HG02870 (cell line): ENCODE measurements around the gene HOMER1.
"Not testable (repeated sequence)": the region's sequence is repeated elsewhere in the genome, so short reads cannot be mapped to it uniquely, and the experiment has no call there.

Experiments
- ATAC-seq: cut with Tn5 transposase; IDR thresholded peaks from one replicate; pipeline ENCODE4 v1.9.1; 2021; ENCODE audit warnings: mild to moderate bottlenecking, moderate library complexity; ENCODE audit not compliant: unreplicated experiment

HOMER1 gene

DNA sequence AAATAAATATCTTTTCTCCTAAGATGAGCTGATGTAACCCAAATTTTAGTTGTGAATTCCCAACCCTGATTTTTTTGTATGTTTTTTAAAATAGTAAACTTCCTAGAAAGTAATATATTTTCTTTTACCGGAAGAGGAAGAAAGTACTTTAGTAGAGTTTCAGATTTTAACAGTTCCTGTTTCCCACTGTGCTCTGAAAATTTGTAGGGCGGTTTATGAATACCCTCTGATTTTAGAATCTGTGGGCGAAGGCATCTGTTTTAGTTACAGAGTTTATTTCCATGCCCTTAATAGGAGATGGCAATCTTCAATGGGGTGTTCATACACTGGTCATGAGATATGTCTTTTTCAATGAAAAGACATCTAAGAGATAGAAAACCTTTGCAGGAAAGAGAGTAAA lies 3.7 kb upstream of the HOMER1 start:
- ATAC-seq, result no peak

DNA sequence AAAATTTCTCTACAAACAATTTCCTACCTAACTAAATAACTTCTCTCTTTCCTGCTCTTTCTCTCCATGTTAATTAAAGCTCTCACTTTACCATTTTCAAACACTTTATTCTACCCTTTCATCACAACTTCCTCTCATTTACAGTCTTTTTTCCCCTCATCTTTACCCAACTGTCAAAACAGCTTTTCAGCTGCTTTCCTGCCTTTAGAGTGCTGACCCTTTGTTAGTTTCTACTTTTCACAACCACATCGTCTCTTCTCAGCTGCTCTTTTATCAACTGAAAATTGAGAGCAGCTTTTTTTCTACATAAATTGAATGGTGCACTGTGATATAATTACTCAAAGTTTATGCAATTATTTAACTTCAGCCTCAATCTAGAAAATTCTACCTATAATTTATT lies 3.1 kb upstream of the HOMER1 start:
- ATAC-seq, result no peak

DNA sequence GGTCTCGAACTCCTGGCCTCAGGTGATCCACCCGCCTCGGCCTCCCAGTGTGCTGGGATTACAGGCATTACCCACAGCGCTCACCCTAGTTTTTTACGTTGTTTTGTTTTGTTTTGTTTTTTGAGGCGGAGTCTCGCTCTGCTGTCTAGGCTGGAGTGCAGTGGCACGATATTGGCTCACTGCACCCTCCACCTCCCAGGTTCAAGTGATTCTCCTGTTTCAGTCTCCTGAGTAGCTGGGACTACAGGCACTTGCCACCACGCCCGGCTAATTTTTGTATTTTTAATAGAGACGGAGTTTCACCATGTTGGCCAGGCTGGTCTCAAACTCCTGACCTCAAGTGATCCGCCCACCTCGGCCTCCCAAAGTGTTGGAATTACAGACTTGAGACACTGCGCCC lies 2.4 kb upstream of the HOMER1 start:
- not testable (repeated sequence) for ATAC-seq

DNA sequence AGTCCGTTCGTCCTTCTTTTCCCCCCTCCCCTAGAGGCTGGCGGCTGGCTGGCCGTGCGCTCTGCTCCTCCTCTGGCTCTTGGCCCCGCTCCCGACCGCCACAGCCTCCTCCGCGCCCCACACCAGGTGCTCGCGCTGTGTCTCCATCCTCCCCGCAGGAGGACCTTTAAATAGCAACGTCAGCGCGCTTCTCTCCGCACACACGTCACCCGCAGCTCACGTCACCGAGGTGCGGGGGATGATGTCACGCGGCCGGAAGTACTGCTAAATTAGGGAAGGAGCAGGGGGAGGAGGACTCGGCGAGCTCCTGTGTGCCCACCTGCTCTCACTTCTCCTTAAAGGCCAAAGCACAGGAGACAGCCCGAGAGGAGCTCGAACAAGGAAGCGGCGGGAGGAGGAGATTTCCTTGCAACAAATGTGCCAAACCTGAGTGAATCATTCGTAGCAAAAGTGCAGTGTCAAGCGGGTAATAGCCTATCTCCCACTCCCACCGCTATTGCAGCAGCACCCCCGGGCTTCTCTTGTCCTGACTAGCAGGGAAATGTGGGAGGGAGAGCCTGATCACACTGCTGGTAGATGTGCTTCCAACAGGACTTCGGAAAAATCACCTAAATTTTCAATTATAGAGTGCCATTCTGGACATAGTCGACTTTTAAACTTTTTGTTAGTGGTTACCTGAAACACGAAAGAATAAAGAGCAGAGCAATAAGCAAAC lies 614 bp upstream of the HOMER1 start:
- ATAC-seq, result peak; percentile 86

DNA sequence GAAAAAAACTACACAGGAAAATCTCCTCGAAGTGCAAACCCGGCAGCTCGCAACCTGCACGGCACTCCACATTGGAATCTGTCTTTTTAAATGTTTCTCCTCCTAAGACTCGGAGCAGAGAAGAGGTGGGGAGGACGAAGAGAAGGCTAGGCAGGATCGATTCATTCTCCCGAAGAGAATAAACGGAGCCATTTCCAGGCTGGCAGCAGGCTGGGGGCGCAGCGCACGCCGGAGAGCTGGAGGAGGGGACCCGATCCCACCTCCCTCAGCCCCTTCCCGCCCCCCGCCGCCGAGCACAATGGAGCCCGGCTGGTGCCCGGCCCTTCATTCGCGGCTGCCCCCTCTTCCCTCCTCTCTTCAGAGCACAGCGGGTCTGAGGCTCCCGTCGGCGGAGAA lies 628 bp downstream of the HOMER1 start:
- no peak for ATAC-seq

DNA sequence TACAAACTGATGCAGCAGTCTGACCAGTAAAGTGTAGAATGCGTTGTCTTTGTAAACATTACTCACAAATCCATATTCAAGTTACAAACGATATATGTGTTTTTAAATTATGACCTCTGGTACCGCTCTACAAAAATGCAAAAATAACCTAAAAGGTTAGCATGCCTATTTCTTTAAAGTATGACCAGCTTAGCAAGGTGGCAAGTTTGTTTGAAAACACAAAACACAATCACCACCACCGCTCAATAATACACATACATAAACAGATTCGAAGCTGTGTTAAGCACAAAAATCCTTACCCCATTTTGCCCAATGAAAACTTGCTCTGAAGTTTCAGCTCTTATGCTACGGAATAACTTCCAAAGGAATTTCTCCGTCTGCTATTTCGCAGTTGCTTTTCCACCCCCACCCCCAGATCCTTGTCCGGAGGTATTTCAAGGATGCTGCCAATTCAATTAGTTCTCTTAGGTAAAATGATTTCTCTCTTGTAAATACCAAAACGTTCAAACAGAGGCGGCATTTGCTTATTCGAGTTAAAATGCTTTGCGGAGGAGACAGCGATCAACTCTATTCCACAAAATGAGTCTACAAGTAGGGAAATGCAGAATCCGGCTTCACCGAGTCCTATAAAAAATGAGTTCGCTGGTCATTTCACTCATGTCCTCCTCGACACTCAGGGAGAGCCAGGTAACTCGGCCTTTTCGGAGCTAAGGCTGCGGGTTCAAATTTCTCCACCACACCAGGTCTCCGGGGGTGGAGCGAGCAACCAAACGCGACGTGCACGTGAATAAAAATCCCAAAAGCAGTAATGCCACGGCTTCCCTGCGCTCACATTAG lies 1.2 kb downstream of the HOMER1 start:
- ATAC-seq, result no peak

DNA sequence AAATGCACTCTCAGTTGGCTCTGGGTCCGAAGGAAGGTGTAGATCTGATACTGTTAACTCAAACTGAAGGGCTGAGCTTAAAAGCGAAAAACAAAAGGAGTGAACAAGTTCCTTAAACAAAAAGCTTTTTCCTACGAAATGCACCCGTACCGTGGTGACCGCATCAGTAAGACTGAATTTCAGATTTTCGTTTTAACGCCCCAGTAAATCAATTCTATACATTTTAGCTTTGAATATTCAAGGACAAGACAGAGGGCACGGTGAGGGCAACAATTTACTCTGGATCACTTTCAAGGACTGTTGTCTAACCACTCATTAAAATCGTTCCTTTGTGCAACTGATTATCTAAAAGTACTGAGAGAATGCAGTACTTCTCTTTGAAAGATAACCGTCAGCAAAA lies 1.9 kb downstream of the HOMER1 start:
- ATAC-seq, result no peak

DNA sequence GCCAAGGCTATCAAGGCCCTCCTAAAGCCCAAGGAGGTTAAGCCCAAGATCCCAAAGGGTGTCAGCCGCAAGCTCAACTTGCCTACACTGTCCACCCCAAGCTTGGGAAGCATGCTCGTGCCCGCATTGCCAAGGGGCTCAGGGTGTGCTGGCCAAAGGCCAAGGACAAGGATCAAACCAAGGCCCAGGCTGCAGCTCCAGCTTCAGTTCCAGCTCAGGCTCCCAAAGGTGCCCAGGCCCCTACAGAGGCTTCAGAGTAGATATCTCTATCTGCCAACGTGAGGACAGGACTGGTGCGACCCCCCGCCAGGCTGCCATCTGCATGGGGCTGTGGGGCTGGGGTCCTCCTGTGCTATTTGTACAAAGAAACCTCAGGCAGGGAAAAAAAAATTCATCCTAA lies 3.3 kb downstream of the HOMER1 start:
- ATAC-seq, result no peak

DNA sequence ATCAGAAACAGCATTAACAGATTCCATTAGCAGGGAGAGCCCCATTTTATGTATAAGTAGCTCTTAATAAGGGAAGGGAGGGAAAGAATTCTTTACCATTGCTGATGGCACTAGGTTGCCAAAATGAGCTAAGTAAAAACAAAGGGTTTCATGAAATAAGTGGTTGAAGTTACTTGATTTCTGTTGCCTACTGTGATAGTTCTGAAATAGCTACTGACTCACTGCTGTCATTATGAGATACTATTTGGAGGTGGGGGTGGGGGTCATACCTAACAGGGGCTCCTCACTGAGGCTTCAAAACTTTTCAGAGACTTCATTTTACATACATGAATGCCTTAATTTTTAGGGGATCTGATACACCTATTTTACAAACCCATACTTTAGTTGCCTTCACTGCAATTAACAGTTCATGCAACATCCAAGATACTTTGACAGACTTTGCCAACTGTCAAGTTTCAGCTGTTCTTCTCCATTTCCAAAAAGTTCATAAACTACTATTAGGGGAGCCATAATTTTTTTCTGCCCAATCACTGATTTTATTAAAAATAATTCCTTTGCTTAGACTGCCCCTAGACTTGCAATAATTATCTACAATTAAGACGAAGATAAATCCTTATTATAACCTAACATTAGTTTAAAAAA lies 4.6 kb downstream of the HOMER1 start:
- no peak for ATAC-seq

DNA sequence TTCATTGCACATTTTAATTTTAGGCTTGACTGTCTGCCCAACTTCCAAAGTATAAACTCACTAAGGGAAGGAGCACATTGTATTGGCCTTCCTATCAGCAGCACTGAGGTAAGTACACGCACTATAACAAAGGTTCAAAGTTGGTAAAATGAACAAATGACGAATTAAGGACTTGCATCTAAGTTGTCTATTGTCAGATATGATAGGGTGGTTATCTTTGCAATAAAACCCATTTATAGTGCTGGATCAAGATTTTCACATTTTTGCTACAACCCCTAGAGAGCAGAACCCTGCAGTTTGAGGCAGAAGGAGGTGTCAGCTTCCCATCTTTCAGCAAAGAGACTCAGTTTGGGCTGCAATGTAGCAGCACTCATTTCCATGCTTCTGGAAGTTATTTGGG lies 5.1 kb downstream of the HOMER1 start:
- ATAC-seq, result no peak

DNA sequence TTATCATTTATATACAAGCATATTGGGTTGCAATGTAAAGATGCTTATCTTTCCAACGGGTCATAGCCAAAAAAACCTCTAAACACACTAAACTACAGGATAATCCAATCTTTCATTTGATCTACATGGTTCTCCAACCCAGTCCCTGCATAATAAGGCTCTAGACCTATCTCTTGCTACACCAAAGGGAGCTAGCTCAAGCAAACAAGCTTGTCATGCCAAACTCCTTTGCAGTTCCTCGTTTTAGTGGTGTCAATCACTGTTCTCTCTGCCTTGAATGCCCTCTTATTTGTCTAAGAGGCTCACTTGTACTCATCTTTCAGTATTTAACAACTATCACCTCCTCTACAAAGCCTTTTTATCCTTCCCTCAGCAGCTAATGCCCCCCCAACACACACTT lies 5.6 kb downstream of the HOMER1 start:
- no peak for ATAC-seq

DNA sequence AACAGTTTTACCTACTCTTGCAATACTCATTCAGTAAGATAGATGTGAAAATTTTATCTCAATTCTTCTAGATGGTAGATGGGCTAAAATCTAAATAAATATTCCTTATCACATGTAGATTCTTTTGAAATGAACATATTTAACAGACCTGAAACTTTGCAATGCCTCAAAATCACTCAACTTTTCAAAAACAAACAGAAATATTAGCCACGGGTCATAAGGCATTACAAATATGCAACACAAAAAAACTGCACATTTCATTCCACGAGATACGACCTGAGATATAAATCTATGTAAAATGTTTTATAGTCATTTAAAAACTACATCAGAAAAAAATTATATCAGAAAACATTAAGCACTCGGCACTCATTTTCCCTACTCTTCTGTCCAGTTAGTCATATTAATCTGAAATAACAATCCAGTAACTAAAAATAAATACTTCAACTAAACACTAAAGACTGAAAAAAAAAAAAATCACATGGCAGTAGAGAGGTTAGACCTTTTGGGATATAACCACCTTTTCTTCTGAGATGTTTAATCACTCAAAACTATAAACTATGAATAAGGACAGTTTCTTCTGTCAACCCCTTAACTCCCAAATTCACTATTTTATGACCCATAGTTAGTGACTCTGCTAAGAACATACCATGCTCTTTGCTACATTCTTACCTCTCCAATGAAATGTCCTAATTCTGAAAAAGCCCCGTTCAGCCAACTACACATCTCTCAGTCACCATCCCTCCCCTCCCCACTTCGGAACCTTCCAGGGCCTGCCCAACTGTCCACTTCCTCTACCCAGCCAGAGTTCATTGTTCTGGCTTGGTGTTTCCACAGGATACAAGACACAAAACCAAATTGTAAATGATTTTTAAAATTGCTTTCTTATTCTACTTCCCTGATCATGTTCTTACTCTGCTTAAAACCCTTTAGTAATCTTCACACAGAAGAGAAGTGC lies 6.4 kb downstream of the HOMER1 start:
- ATAC-seq, result no peak

DNA sequence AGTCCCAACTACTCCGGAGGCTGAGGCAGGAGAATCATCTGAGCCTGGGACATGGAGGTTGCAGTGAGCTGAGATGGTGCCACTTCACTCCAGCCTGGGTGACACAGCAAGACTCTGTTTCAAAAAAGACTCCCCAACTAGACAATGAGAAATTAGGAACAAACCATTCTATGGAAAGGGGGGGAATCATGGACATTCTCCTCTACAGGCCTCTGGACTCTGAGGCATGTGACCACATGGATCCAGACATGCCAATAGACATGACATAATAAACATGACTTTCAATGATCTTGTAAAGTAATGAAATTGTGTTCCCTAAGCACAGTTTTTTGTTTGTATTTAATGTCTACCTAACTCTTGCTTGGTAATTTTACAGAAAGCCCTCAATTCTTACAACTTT lies 8.8 kb downstream of the HOMER1 start:
- no peak for ATAC-seq

DNA sequence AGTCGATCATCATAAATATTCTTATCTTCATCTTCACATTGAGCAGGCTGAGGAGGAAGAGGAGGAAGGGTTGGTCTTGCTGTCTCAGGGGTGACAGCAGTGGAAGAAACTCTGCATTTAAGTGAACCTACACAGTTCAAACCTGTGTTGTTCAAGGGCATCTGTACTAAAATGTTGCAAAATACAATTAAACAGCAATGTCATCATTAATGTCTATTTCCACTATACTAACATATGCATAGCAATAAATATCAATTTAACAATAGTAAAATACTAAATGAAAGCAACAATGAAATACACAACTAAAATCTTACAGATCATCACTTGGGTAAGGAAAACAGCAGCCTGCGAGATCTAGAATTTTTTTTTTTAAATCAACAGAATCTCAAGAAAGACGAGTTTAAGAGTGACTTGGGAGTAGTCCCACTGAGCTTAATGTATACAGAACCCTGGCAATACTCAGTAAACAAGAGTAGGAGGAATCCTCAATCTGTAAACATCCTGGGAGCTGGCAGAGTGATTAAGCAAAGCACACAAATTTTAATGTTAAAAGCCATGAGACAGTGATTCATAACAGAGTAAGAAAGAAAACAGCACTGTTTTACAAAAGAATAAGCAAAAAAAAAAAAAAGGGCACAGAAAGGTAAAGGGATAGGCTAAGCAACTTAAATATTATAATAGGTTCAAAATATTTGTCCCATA lies 10.0 kb downstream of the HOMER1 start:
- ATAC-seq, result no peak

DNA sequence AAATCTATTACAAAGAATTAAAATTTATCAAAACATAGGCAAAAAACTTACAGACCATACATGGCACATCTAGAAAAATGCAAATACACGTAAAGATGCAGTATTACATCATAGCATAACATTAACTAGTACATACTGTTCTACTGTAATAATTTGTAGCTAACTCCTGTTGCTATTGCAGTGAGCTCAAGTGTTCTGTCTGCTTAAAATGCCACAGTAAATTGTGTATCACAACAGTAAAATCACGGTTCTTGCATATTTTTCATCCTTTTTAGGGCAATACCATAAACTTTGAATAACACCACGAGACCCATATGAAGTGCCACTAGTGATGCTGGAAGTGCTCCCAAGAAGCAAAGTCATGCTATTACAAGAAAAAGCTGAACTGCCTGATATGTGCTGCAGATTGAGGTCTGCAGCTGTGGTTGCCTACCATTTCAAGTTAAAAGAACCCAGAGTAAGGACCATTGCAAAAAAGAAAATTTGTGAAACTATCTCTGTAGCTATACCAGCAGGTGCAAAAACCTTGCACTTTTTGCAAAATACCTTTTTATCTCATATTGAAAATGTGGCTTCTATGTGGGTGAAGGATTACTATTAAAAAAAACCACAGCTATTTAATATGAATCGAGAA lies 14.2 kb downstream of the HOMER1 start:
- no peak for ATAC-seq

DNA sequence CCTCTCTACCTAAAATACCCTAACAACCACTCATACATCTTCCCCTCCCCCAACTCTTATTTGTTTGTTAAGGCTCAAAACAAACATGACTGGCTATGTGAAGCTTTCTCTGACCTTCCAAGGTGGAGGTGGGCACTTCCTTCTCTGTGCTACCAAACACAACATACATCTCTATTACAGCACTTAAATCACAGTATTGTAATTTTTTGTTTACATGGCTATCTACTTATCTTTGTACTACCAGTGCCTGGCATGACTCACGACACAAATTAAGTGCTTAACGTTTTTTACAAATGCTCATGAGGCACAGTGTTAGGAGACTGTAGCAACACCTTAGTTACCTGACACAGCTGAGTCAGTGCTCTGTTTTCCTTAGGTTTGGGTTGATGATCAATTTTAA lies 18.6 kb downstream of the HOMER1 start:
- ATAC-seq, result no peak

DNA sequence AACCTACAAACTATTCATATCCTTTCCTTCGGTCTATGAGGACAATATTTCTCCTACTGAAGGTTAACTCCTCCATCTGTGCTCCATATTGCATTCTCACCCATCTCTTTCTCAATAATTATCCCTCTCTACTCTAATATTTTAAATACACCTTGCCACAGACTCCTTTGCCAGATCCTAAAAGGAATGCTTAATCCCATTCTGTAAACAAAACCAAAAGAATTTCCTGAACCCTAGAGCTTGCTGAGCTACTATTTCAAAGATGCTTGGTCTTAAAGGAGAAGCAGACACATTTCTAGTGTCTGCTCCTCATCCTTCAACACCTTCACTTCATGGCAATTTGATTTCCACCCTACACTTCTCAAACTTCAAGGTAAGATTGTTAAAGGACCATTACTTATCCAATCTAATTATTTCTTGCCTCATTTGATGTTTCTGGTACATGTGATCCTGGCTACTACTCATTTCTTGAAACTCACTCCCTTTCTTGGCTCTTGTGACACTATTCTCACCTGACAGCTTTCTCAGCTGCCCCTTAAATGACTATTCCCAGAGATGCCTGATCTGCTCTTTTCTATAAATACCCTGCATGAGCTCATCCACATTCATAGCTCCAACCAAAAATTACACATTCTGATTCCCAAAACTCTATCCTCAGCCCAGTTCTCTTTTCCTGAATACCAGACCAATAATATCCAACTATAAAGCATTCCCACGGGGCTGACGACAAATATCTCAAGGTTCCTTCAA lies 20.2 kb downstream of the HOMER1 start:
- ATAC-seq, result no peak

DNA sequence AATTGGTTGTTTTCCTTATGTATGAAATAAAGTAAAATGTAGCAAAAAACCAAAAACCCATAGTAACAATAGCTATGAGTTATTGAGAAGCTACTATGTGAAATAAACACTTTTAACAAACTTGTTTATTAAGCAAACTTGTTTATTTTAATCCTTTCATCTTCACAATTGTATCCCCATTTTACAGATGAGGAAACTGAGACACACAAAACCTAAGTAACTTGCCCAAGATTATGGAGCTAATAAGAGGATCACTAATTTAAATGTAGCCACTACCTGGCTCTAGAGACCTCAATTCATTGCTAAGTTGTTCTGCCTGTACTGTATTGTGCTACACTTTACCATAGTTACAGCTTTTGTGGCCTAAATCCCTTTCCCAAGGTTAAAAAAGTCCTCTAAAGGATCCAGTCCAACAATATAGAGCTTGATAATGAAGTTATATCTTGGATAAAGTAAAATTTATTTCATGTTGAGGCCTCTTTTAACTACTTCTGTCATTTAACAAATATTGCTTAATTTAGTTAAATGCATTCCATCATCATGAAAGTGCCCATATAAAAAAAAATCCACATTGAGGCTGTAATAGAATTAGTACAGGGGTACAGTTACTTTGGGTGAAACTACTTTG lies 22.1 kb downstream of the HOMER1 start:
- no peak for ATAC-seq
